ENCODE results near the gene ERLIN1. TPM values are rescaled to one million over a fixed set of nuclear protein-coding genes. Genes with fewer than 3 reads are reported as not detected.

The ERLIN1 gene
- total and polyA plus RNA-seq, 8 donors = 23.8 to 56.3 (median 47.0) TPM

Other genes with a start within 250 kb of the ERLIN1 start
- gene DNMBP, start 176.1 kb downstream of the ERLIN1 start, total RNA-seq = 10 to 100 TPM; 14.8 to 15.8 TPM
- gene DNMBP, start 176.1 kb downstream of the ERLIN1 start, polyA plus RNA-seq (ENCODE audit: insufficient read length in 6 of 6) = 10 to 100 TPM; 35.0 to 43.9 (median 39.3) TPM
- gene CPN1, start 104.2 kb downstream of the ERLIN1 start, total RNA-seq = not detected
- not detected for gene CPN1, start 104.2 kb downstream of the ERLIN1 start, polyA plus RNA-seq (ENCODE audit: insufficient read length in 6 of 6)
- gene CHUK, start 43.6 kb upstream of the ERLIN1 start, total RNA-seq = 10 to 100 TPM; 19.6 to 26.9 TPM
- gene CHUK, start 43.6 kb upstream of the ERLIN1 start, polyA plus RNA-seq (ENCODE audit: insufficient read length in 6 of 6) = 10 to 100 TPM; 23.2 to 30.6 (median 26.0) TPM
- 10 to 100 TPM; 17.5 to 22.4 TPM for gene CWF19L1, start 81.6 kb upstream of the ERLIN1 start, total RNA-seq
- gene CWF19L1, start 81.6 kb upstream of the ERLIN1 start, polyA plus RNA-seq (ENCODE audit: insufficient read length in 6 of 6) = 10 to 100 TPM; 29.4 to 37.2 (median 33.4) TPM
- 10 to 100 TPM; 36.7 to 49.2 TPM for gene BLOC1S2, start 100.7 kb upstream of the ERLIN1 start, total RNA-seq
- 10 to 100 TPM; 27.3 to 31.7 (median 29.0) TPM for gene BLOC1S2, start 100.7 kb upstream of the ERLIN1 start, polyA plus RNA-seq (ENCODE audit: insufficient read length in 6 of 6)
- gene PKD2L1, start 144.2 kb upstream of the ERLIN1 start, total RNA-seq = under 1 TPM in 1 of 2 donors, not detected in 1; 0.37 TPM
- under 1 TPM; 0.22 to 0.47 (median 0.31) TPM for gene PKD2L1, start 144.2 kb upstream of the ERLIN1 start, polyA plus RNA-seq (ENCODE audit: insufficient read length in 6 of 6)
- gene SCD, start 161.2 kb upstream of the ERLIN1 start, total RNA-seq = 100 to 1,000 TPM; 524 to 529 TPM
- 10 to 100 TPM; 17.3 to 62.2 (median 27.5) TPM for gene SCD, start 161.2 kb upstream of the ERLIN1 start, polyA plus RNA-seq (ENCODE audit: insufficient read length in 6 of 6)

Data from left lung (tissue), 8 donors.